OCI-LY7 (cell line): Measurements from ENCODE around the gene ALOXE3. TPM values are rescaled to one million over a fixed set of nuclear protein-coding genes. Genes with fewer than 3 reads are reported as not detected.

Source experiments
- BruUV-seq: library from RNA; stranded (reverse); fragments of 400-500 nt; replicated peaks from 2 replicates; lab custom pipeline; 2021; lab: Mats Ljungman, UMichigan
- CTCF ChIA-PET: fragments of 300-600 bp; sonication (Branson Sonifier 250); formaldehyde crosslinking; loops from one replicate; lab custom pipeline; 2022; ENCODE audit warnings: antibody characterized with exemption; ENCODE audit not compliant: unreplicated experiment; lab: Charles Lee
- POLR2A ChIA-PET: fragments of 300-600 bp; sonication (Branson Sonifier 250); formaldehyde crosslinking; loops from one replicate; lab custom pipeline; 2022; ENCODE audit warnings: antibody characterized with exemption; lab: Charles Lee
- DNase-seq: peaks from one replicate; pipeline ENCODE4 v3.0.0-alpha.2; 2015; ENCODE audit warnings: low spot score
- H2AFZ ChIP-seq: fragments of 200-600 bp; sonication (generic), shearing (Covaris generic); 2 replicates; pipeline ENCODE4 v1.6.1; 2014; ENCODE audit warnings: mild to moderate bottlenecking, antibody characterized with exemption, low read length, moderate library complexity
- H3K27ac ChIP-seq: fragments of 200-600 bp; sonication (generic); 2 replicates; pipeline ENCODE4 v1.5.1; 2014; ENCODE audit warnings: mixed run types, low read depth, mild to moderate bottlenecking, moderate library complexity, low read length, inconsistent platforms; ENCODE audit not compliant: poor library complexity, severe bottlenecking
- H3K36me3 ChIP-seq: fragments of 200-600 bp; sonication (generic); 2 replicates; pipeline ENCODE4 v1.6.1; 2014; ENCODE audit warnings: mild to moderate bottlenecking, antibody characterized with exemption, low read length, moderate library complexity, mixed read lengths; ENCODE audit not compliant: insufficient read depth
- H3K4me1 ChIP-seq: fragments of 200-600 bp; sonication (generic); 2 replicates; pipeline ENCODE4 v1.5.1; 2014; ENCODE audit warnings: mild to moderate bottlenecking, low read length; ENCODE audit not compliant: insufficient read depth, poor library complexity, severe bottlenecking
- H3K4me2 ChIP-seq: fragments of 200-600 bp; sonication (generic); 2 replicates; pipeline ENCODE4 v1.6.1; 2014; ENCODE audit warnings: mild to moderate bottlenecking, low read length
- H3K4me3 ChIP-seq: fragments of 200-600 bp; sonication (generic); 2 replicates; pipeline ENCODE4 v1.5.1; 2014; ENCODE audit warnings: mild to moderate bottlenecking, low read depth, low read length; ENCODE audit not compliant: poor library complexity, severe bottlenecking
- H3K79me2 ChIP-seq: fragments of 200-600 bp; sonication (generic); 2 replicates; pipeline ENCODE4 v1.6.1; 2016; ENCODE audit warnings: low read depth, mild to moderate bottlenecking, low read length, moderate library complexity, mixed read lengths; ENCODE audit not compliant: insufficient read depth
- H3K9me2 ChIP-seq: fragments of 200-600 bp; sonication (generic); 2 replicates; pipeline ENCODE4 v1.6.1; 2016; ENCODE audit warnings: mild to moderate bottlenecking, low read length, mixed read lengths; ENCODE audit not compliant: insufficient read depth
- H3K9me3 ChIP-seq: fragments of 200-600 bp; sonication (generic); 2 replicates; pipeline ENCODE4 v1.6.1; 2014; ENCODE audit warnings: mild to moderate bottlenecking, mixed run types, low read length, mixed read lengths
- H4K20me1 ChIP-seq: fragments of 200-600 bp; sonication (generic); 2 replicates; pipeline ENCODE4 v1.6.1; 2014; ENCODE audit warnings: mild to moderate bottlenecking, antibody characterized with exemption, low read length, moderate library complexity, mixed read lengths; ENCODE audit not compliant: insufficient read depth
- CTCF ChIP-seq: fragments of 200-600 bp; sonication (generic); conservative IDR thresholded peaks from 2 replicates; pipeline ENCODE4 v1.5.1; 2014; ENCODE audit warnings: mild to moderate bottlenecking, antibody characterized with exemption, low read length, moderate library complexity, mixed read lengths
- EZH2phosphoT487 ChIP-seq: fragments of 200-600 bp; sonication (generic); IDR thresholded peaks from 2 replicates; pipeline ENCODE4 v1.6.1; 2018; ENCODE audit warnings: low read depth, borderline replicate concordance, mild to moderate bottlenecking, mixed run types, antibody characterized with exemption, low read length, moderate library complexity, mixed read lengths
- intact Hi-C: fragments of 100-400 bp; cut with micrococcal nuclease; formaldehyde crosslinking; loops from one replicate; pipeline ENCODE4 v1.10.0; 2022; ENCODE audit not compliant: unreplicated experiment
- total RNA-seq, 2 experiments: library from RNA; depleted of rRNA in 1 of 2; stranded (reverse); fragments of >200 nt in 1 of 2; shearing (Covaris generic) in 1 of 2; gene quantifications; 2 replicates each; pipeline ENCODE4 v1.2.3, GENCODE V29; 2014 to 2022

The ALOXE3 gene
- total RNA-seq, 2 experiments from 2014 or later, result 0.10 TPM; not detected in 1

GRCh38 chr17:8138374-8138671 is 20.0 kb upstream of the ALOXE3 start:
- peak overlapping the region; percentile 66 for H2AFZ ChIP-seq
- H3K79me2 ChIP-seq, result no peaks in the 10 kb centered on the region
- no TSS peak for BruUV-seq
- peak overlapping the region; percentile 89 for H3K4me2 ChIP-seq
- DNase-seq, result no peak
- no peaks in the 10 kb centered on the region for H3K9me3 ChIP-seq
- no peaks in the 10 kb centered on the region for H3K9me2 ChIP-seq
- H3K4me3 ChIP-seq, result peak overlapping the region; percentile 70
- H3K4me1 ChIP-seq, result peaks cover 18% of the 10 kb centered on the region
- TF ChIP-seq CTCF (no peak), EZH2phosphoT487 (no peak)
- peaks cover 23% of the 10 kb centered on the region; the same call in 1 of the 2 replicates for H3K36me3 ChIP-seq
- ChIA-PET POLR2A (interaction anchor here (0.6 to 2.3 kb wide), 4 partner anchors 12 to 720 kb away, joined by 3 to 7 read pairs (median 4); no protein-coding TSS in a partner anchor), CTCF (interaction anchor here (1.0 to 1.5 kb wide), 3 partner anchors 12 to 25 kb away, joined by 3 read pairs; no protein-coding TSS in a partner anchor)
- no peaks in the 10 kb centered on the region for H4K20me1 ChIP-seq
- H3K27ac ChIP-seq, result peak overlapping the region; percentile 74
- intact Hi-C loops, result loop anchor here (1.0 to 5.0 kb wide), 2 partner anchors 18 to 164 kb away; no protein-coding TSS in a partner anchor

- H3K27ac ChIP-seq, result peak overlapping the region; percentile 74
- TF ChIP-seq EZH2phosphoT487 (no peak), CTCF (no peak)
- BruUV-seq, result no TSS peak
- peak overlapping the region; percentile 70 for H3K4me3 ChIP-seq
- H3K4me2 ChIP-seq, result peak overlapping the region; percentile 89
- H3K9me3 ChIP-seq, result no peaks in the 10 kb centered on the region
- peak overlapping the region; percentile 66 for H2AFZ ChIP-seq
- no peaks in the 10 kb centered on the region for H4K20me1 ChIP-seq
- ChIA-PET POLR2A (interaction anchor here (0.6 to 2.3 kb wide), 5 partner anchors 11 to 720 kb away, joined by 3 to 7 read pairs (median 3); partner anchors contain the start of gene PER1), CTCF (interaction anchor here (0.6 to 1.5 kb wide), 4 partner anchors 11 to 26 kb away, joined by 3 read pairs; no protein-coding TSS in a partner anchor)
- no peaks in the 10 kb centered on the region for H3K9me2 ChIP-seq
- no peak for DNase-seq
- H3K4me1 ChIP-seq, result peaks cover 18% of the 10 kb centered on the region
- H3K79me2 ChIP-seq, result no peaks in the 10 kb centered on the region
- intact Hi-C loops, result loop anchor here (1.0 to 5.0 kb wide), 2 partner anchors 18 to 164 kb away; no protein-coding TSS in a partner anchor
- peaks cover 22% of the 10 kb centered on the region; the same call in 1 of the 2 replicates for H3K36me3 ChIP-seq
Measured at GRCh38 chr17:8137645-8138373, 19.5 kb upstream of the ALOXE3 start.

GRCh38 chr17:8133941-8134340 is 15.6 kb upstream of the ALOXE3 start:
- Histone ChIP-seq H2AFZ (no peak overlapping the region), H3K9me2 (no peaks in the 10 kb centered on the region), H3K4me2 (no peak overlapping the region), H3K27ac (no peak overlapping the region), H3K79me2 (no peaks in the 10 kb centered on the region), H4K20me1 (no peaks in the 10 kb centered on the region), H3K4me3 (no peak overlapping the region), H3K4me1 (peaks cover 13% of the 10 kb centered on the region), H3K36me3 (no peaks in the 10 kb centered on the region), H3K9me3 (no peaks in the 10 kb centered on the region)
- POLR2A ChIA-PET, result interaction anchor here (1.2 kb wide), 1 partner anchor 14 kb away, joined by 3 read pairs; no protein-coding TSS in a partner anchor
- intact Hi-C loops, result no loop called here
- BruUV-seq, result no TSS peak
- no peak for TF ChIP-seq CTCF
- TF ChIP-seq EZH2phosphoT487, result no peak
- DNase-seq, result no peak
- CTCF ChIA-PET, result no interaction called here
